Heart left ventricle (tissue), 16 donors: ENCODE data around the gene APCS. TPM values are rescaled to one million over a fixed set of nuclear protein-coding genes. Genes with fewer than 3 reads are reported as not detected.

Experiments used
- ATAC-seq, 4 donors: fragments of 200-7000 bp; cut with Tn5 transposase; one replicate each; pipeline ENCODE4 v1.9.1; 2020 to 2022; ENCODE audit warnings: moderate library complexity in 4 of 4, mild to moderate bottlenecking in 3 of 4, moderate number of reproducible peaks in 1 of 4
- DNase-seq, 5 donors: peaks; one replicate each; pipeline ENCODE4 v3.0.0-alpha.2; 2020
- H3K27ac ChIP-seq, 12 donors: fragments of 200-600 bp; sonication (generic) in 4 of 12; one replicate each; pipeline versions ENCODE4 v1.5.0 to v1.8.0; 2016 to 2022; ENCODE audit warnings: mild to moderate bottlenecking in 2 of 12
- H3K27me3 ChIP-seq, 9 donors: fragments of 200-600 bp; sonication (generic) in 2 of 9; one replicate each; pipeline versions ENCODE4 v1.5.1 to v1.8.0; 2016 to 2022; ENCODE audit warnings: mild to moderate bottlenecking in 3 of 9
- H3K36me3 ChIP-seq, 9 donors: fragments of 200-600 bp; sonication (generic) in 2 of 9; one replicate each; pipeline versions ENCODE4 v1.5.0 to v1.8.0; 2018 to 2022; ENCODE audit warnings: mild to moderate bottlenecking in 2 of 9
- H3K4me1 ChIP-seq, 12 donors: fragments of 200-600 bp; sonication (generic) in 4 of 12; one replicate each; pipeline versions ENCODE4 v1.5.0 to v1.8.0; 2016 to 2022; ENCODE audit warnings: mild to moderate bottlenecking in 3 of 12
- H3K4me3 ChIP-seq, 12 donors: fragments of 200-600 bp; sonication (generic) in 4 of 12; one replicate each; pipeline versions ENCODE4 v1.5.0 to v1.8.0; 2017 to 2022; ENCODE audit warnings: mild to moderate bottlenecking in 9 of 12, moderate library complexity in 4 of 12
- H3K9me3 ChIP-seq, 12 donors: fragments of 200-600 bp; sonication (generic) in 4 of 12; one replicate each; pipeline versions ENCODE4 v1.5.0 to v1.8.0; 2016 to 2022; ENCODE audit warnings: mild to moderate bottlenecking in 1 of 12
- CTCF ChIP-seq, 12 donors: fragments of 200-600 bp; sonication (generic) in 4 of 12; IDR thresholded peaks; one replicate each; pipeline versions ENCODE4 v1.5.0 to v1.8.0; 2018 to 2022; ENCODE audit warnings: antibody characterized with exemption in 12 of 12, mild to moderate bottlenecking in 5 of 12
- POLR2A ChIP-seq, 2 donors: fragments of 450-650 bp; IDR thresholded peaks; one replicate each; pipeline ENCODE4 v1.6.1; 2017; ENCODE audit warnings: antibody characterized with exemption in 2 of 2, mild to moderate bottlenecking in 2 of 2, moderate library complexity in 2 of 2
- WGBS, 4 donors: extraction: QIAGEN DNeasy Blood & Tissue Kit in 2 of 4; methylation state at CpG; one replicate each; pipeline versions ENCODE4 v1.1.5 to v1.1.7; 2013 to 2018; 5-methylcytosine and 5-hydroxymethylcytosine counted together
- intact Hi-C, 10 donors: fragments of 100-400 bp; cut with DNase I; formaldehyde crosslinking; loops; one replicate each; pipeline versions ENCODE4 v1.11.1 to v1.14.2; 2022
- polyA plus RNA-seq, 2 donors: library from polyadenylated mRNA; stranded (reverse); fragments of 200-250 nt; gene quantifications; one replicate each; pipeline ENCODE4 v1.2.3, GENCODE V29; 2013
- total RNA-seq, 9 donors: library from RNA; depleted of rRNA in 2 of 9; stranded (reverse); fragments of >200 nt in 2 of 9; fragmentation: NEBNext Ultra II Directional in 3 of 9; extraction: Animal tissue kit (Norgen Biotek cat#: 25700) in 3 of 9; gene quantifications; one replicate each; pipeline versions ENCODE4 v1.1.0 to v1.2.4, GENCODE V29; 2016 to 2023
- donor health status: ischemic (EF 13 %, LVEDD 7.1; RV severe dilation, severe dysfunction).
- donor health status: healthy with polysubstance abuse.
- donor health status: DM: no; HTN: yes; CAD: no.
- donor health status: DM: no; HTN: no; CAD: no.
- donor health status: ischemic (EF 25% LVEDD 6.9; RV normal size, moderate dysfunction).
- donor health status: ischemic (EF 25% LVEDD 5.7; RV mildly dilated, moderate dysfunction).
- donor health status: healthy.
- donor health status: DM: yes; HTN: yes; CAD: no.
- donor health status: ischemic (EF 35%, LVEDD 5.7; RV mildly dilated, moderate dysfunction).
- donor health status: nonischemic (EF 11% LVEDD 7.7; RV severe dilation, severe dysfunction).
- donor health status: DM: yes; HTN: yes; CAD: no.
- donor health status: PGD.
- donor health status: ischemic (EF 29% LVEDD 5.4; RV normal size, mild dysfunction).
- donor health status: nonischemic (EF 23%, LVEDD 6.1; RV moderate dilation, normal function).

The APCS gene
- total and polyA plus RNA-seq, 11 donors = 0.08 TPM; not detected in 10

- TF ChIP-seq CTCF (IDR thresholded peaks at IDR 0.05) = no peak
- TF ChIP-seq POLR2A (IDR thresholded peaks at IDR 0.05) = no peak
- 50 to 72% (median 53%) methylated on average over 3 of the region's 3 CpGs for WGBS, 4 donors
- no peaks in the 10 kb centered on the region for H3K36me3 ChIP-seq
- H3K27ac ChIP-seq = no peak overlapping the region
- ATAC-seq (no peak), DNase-seq (no peak)
- H3K27me3 ChIP-seq = no peaks in the 10 kb centered on the region
- H3K4me1 ChIP-seq = no peaks in the 10 kb centered on the region
- H3K9me3 ChIP-seq = no peaks in the 10 kb centered on the region
- no peak overlapping the region for H3K4me3 ChIP-seq
- intact Hi-C loops = no loop called here
These were observed 30.7 kb upstream of the APCS start for GRCh38 chr1:159556931-159557369.

- Histone ChIP-seq H3K4me3 (no peak overlapping the region), H3K36me3 (no peaks in the 10 kb centered on the region), H3K9me3 (peaks cover 0 to 13% (median 0%) of the 10 kb centered on the region in 12 donors), H3K27me3 (no peaks in the 10 kb centered on the region), H3K4me1 (no peaks in the 10 kb centered on the region), H3K27ac (no peak overlapping the region)
- intact Hi-C loops = no loop called here
- no peak for DNase-seq
- no peak for ATAC-seq
- WGBS, 4 donors = 60 to 68% (median 65%) methylated on average over 2 of the region's 2 CpGs
- TF ChIP-seq CTCF (IDR thresholded peaks at IDR 0.05) (no peak), POLR2A (IDR thresholded peaks at IDR 0.05) (no peak)
These were observed 27.0 kb upstream of the APCS start for GRCh38 chr1:159560599-159560998.

- Histone ChIP-seq H3K27me3 (no peaks in the 10 kb centered on the region), H3K27ac (no peak overlapping the region), H3K4me3 (no peak overlapping the region), H3K9me3 (peaks cover 0 to 15% (median 0%) of the 10 kb centered on the region in 12 donors), H3K4me1 (no peaks in the 10 kb centered on the region), H3K36me3 (no peaks in the 10 kb centered on the region)
- TF ChIP-seq POLR2A (IDR thresholded peaks at IDR 0.05) (no peak), CTCF (IDR thresholded peaks at IDR 0.05) (no peak)
- intact Hi-C loops = no loop called here
- DNase-seq = no peak
- ATAC-seq = no peak
These were observed 26.1 kb upstream of the APCS start for GRCh38 chr1:159561497-159561896.

- no peaks in the 10 kb centered on the region for H3K4me1 ChIP-seq
- 49 to 56% (median 51%) methylated on average over 1 of the region's 1 CpG for WGBS, 4 donors
- ATAC-seq = no peak
These were observed 24.9 kb upstream of the APCS start for GRCh38 chr1:159562680-159563079.

More at GRCh38 chr1:159562680-159563079, 24.9 kb upstream of the APCS start:
- H3K27me3 ChIP-seq = no peaks in the 10 kb centered on the region
- TF ChIP-seq POLR2A (IDR thresholded peaks at IDR 0.05) (no peak), CTCF (IDR thresholded peaks at IDR 0.05) (no peak)
- H3K9me3 ChIP-seq = peaks cover 0 to 15% (median 0%) of the 10 kb centered on the region in 12 donors
- H3K27ac ChIP-seq = no peak overlapping the region
- no peaks in the 10 kb centered on the region for H3K36me3 ChIP-seq
- no peak overlapping the region for H3K4me3 ChIP-seq
- intact Hi-C loops = no loop called here
- DNase-seq = no peak
